Measurements from ENCODE around the gene KDM4C.

DNA sequence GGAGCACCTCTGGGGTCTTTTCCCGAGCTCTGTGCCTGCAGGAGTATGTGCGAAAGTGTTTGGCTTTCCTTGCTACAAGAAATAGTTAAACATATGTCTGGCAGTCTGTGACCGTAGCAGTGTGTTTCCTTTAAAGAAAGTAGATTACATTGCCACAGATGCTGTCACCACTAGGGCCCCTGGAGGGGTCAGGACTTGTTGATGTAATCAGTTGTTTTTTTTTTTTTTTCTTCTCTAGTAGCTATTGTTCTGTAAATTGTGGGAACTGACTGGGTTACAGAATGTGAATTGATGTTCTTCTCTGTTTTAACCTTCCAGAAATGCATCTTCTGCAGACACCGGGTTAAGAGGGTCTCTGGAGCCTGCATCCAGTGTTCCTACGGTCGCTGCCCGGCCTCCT lies 345.6 kb downstream of the KDM4C start:
- no peak for TF ChIP-seq SRF (IDR thresholded peaks at IDR 0.05; ENCODE audit: low read depth, low read length)
- TF ChIP-seq, protein P1, sequence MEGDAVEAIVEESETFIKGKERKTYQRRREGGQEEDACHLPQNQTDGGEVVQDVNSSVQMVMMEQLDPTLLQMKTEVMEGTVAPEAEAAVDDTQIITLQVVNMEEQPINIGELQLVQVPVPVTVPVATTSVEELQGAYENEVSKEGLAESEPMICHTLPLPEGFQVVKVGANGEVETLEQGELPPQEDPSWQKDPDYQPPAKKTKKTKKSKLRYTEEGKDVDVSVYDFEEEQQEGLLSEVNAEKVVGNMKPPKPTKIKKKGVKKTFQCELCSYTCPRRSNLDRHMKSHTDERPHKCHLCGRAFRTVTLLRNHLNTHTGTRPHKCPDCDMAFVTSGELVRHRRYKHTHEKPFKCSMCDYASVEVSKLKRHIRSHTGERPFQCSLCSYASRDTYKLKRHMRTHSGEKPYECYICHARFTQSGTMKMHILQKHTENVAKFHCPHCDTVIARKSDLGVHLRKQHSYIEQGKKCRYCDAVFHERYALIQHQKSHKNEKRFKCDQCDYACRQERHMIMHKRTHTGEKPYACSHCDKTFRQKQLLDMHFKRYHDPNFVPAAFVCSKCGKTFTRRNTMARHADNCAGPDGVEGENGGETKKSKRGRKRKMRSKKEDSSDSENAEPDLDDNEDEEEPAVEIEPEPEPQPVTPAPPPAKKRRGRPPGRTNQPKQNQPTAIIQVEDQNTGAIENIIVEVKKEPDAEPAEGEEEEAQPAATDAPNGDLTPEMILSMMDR (IDR thresholded peaks at IDR 0.05; ENCODE audit: control extremely low read depth in 1 of 3, insufficient read depth in 1 of 3, low read depth in 1 of 3, low read length in 3 of 3): no peak
- no peak for TF ChIP-seq SUZ12 (IDR thresholded peaks at IDR 0.05; ENCODE audit: low read length)
- TF ChIP-seq EGR1 (IDR thresholded peaks at IDR 0.05; ENCODE audit: borderline replicate concordance, low read depth, low read length): no peak
- TF ChIP-seq RAD21 (IDR thresholded peaks at IDR 0.05 in 1 of 2, conservative IDR thresholded peaks at IDR 0.05 in 1 of 2; ENCODE audit: low read depth in 2 of 2, low read length in 2 of 2): no peak
- no peak for TF ChIP-seq FOSL1 (IDR thresholded peaks at IDR 0.05; ENCODE audit: insufficient read depth, low read depth, low read length)
- no peak for TF ChIP-seq RFX5 (IDR thresholded peaks at IDR 0.05; ENCODE audit: borderline replicate concordance, low read depth, low read length)
- TF ChIP-seq PHF8 (conservative IDR thresholded peaks at IDR 0.05; ENCODE audit: low read depth, low read length): no peak
- no peak for TF ChIP-seq ZNF274 (IDR thresholded peaks at IDR 0.05; ENCODE audit: borderline replicate concordance, extremely low read depth, low read length)

Measured in H1 (cell line).